ENCODE results near the gene OR52W1.
"Not testable (repeated sequence)": the region's sequence is repeated elsewhere in the genome, so short reads cannot be mapped to it uniquely, and the experiment has no call there.

OR52W1 gene

DNA sequence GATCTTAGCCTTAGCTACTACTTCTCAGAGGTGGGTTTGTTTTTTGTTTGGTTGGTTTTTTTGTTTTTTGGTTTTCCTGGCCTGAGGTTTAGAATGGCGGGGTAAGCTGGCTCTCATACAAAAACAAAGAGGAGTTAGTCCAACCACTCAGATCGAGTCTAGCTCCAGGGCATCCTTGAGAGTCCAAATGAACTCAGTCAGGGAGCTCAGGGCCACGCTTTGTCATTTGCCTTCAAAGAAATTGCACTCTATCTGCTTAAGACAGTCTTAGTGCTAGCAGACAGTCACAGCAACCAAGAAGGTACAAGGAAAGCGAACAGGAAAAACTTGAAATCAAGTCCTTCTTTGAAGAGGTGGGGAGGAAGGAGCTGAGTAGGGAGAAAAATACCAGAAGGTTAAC lies 17.5 kb downstream of the OR52W1 start:
- no peak for DNase-seq (ENCODE audit: extremely low read depth in 1 of 2, low read depth in 1 of 2)

- no peak for DNase-seq (ENCODE audit: extremely low read depth in 1 of 2, low read depth in 1 of 2)
These were observed 18.7 kb downstream of the OR52W1 start for GRCh38 chr11:6217722-6218121.

- no peak for DNase-seq (ENCODE audit: extremely low read depth in 1 of 2, low read depth in 1 of 2)
These were observed 20.3 kb downstream of the OR52W1 start for GRCh38 chr11:6219359-6219758.

DNA sequence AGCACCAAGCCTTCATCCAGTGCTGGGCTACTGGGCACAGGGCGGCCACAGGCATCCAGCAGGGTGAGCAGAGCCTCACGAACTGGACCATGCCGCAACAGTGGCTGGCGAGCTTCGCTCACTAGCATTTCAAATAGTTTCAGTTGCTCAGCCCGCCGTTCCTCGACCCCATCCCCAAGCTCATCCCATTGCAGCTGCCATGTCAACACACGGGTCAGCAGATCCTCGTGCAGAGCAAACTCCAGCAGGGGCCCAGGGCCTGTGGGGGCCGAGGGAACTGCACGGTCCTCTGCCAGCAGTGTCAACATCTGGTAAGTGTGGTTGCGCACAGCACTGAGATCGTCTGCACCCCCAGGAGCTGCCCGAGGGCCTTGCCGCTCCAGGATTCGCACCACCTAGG lies 24.8 kb downstream of the OR52W1 start:
- DNase-seq (ENCODE audit: extremely low read depth in 1 of 2, low read depth in 1 of 2), result no peak

DNA sequence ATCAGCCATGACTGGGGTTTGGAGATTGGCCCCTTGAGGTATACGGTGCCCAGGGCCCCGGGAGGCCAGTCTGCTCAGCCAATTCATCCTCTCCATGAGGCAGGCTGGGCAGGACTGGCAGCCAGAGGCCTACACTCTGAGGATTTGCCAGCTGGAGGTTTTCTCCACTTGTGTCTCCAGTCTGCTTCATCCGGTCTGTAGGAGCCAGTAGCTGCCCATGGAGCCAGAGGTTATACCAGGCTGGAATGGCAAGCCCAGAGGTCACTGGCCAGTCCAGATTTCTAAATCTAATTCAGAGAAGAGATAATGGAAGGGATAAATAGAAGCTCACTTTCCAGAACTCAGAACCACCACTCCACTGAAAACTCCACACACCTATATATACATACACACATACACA lies 25.4 kb downstream of the OR52W1 start:
- no peak for DNase-seq (ENCODE audit: extremely low read depth in 1 of 2, low read depth in 1 of 2)

GRCh38 chr11:6225024-6225423 lies 26.0 kb downstream of the OR52W1 start:
- no peak for DNase-seq (ENCODE audit: extremely low read depth in 1 of 2, low read depth in 1 of 2)

GRCh38 chr11:6225896-6226295 lies 26.9 kb downstream of the OR52W1 start:
- DNase-seq (ENCODE audit: extremely low read depth in 1 of 2, low read depth in 1 of 2), result no peak

DNA sequence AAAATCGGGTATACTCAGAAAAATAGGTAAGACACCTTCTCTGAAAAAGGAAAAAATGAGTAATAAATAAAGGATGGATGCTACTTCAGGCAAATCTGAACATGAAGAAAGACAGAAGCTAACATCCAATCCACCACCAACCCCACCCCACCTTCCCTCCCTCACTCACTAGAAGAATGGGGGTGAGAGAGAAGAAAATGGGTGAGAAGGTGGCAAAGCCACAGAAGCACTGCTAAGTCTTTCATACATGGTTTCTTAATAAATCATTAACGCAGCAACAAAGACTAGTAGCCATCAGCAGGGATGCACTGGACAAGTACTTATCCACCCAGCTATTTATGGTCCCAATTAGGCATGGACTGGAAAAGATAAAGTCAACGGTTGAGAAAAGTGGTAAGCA lies 29.5 kb downstream of the OR52W1 start:
- DNase-seq (ENCODE audit: extremely low read depth in 1 of 2, low read depth in 1 of 2), result no peak

GRCh38 chr11:6229911-6230310 lies 30.9 kb downstream of the OR52W1 start:
- no peak for DNase-seq (ENCODE audit: extremely low read depth in 1 of 2, low read depth in 1 of 2)

DNA sequence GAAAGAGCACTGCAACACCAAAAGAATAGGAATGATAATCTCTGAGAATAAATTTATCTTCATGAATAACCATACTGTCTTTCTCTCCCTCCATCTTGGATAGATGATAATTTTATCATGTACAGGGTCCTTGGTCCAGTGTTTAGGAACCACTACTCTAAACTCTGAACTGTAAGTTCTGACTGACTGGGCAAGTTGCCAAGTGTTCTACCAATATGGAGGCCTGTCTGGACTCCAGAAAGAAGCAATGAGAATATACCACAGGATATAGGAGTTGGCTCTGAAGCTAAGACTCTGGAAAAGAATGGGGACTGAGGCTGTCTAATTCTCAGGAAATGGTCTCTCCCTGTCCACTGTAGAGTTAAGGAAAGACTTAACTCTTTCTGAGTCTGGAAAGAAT lies 33.9 kb downstream of the OR52W1 start:
- DNase-seq (ENCODE audit: extremely low read depth in 1 of 2, low read depth in 1 of 2), result no peak

DNA sequence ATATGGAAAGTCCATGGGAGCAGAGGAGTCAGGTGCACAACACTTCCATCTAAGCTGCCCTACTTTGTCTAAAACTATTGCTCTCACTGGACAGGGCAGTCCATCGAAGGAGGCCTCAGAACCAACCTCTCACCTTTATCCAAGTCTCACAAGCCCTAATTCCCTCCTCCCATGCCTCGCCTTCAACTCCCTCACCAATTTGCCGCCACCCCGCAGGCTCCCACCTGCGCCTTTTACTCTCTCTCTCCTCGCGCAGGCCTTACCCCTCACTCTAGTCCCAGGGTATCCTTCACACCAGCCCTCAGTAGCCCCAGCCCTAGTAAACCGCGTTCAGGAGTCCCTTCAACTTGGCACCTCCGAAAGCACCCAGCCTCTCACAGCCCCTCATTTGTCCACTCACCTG lies 35.0 kb downstream of the OR52W1 start:
- DNase-seq (ENCODE audit: extremely low read depth in 1 of 2, low read depth in 1 of 2), result no peak

DNA sequence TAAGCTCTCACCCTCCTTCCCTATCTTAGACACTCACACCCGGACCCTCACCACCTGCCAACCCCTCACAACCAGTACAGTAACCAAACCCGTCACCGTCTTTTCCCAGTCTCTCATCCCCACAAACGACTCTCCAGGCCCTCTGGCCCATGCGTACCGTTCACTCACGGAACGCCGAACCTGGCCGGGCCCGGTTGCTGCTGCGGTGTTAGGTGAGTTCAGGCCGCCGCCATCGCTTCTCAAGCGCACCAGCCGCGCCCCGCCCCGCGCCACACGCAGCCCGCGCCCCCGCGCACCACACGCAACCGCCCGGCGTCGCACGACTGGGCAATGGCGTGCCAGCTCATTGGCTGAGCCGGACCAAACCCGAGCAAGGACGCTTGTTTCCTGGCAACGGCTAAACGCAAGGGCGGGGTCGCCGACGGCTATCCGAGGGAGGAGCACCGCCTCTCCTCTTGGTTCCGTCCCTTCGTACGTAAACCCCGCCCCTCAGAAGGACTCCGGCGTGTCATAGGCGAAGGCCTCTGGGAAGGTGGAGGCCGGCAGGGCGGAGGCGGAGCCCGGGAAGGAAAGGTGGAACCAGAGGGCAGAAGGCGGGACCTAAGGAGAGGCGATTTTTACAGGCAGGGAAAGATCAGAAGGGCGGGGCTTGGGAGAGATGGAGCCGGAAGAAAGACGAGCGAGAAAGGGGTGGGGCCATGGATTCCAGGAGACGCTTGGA lies 35.5 kb downstream of the OR52W1 start, which contains the start of gene FHIP1B:
Gene FHIP1B (minus strand): TSS at position 250 of the 721 bp plus-strand sequence. CDS start 10,120 bp downstream, outside the sequence.
- peak; percentile 97 to 99 for DNase-seq (ENCODE audit: extremely low read depth in 1 of 2, low read depth in 1 of 2)

DNA sequence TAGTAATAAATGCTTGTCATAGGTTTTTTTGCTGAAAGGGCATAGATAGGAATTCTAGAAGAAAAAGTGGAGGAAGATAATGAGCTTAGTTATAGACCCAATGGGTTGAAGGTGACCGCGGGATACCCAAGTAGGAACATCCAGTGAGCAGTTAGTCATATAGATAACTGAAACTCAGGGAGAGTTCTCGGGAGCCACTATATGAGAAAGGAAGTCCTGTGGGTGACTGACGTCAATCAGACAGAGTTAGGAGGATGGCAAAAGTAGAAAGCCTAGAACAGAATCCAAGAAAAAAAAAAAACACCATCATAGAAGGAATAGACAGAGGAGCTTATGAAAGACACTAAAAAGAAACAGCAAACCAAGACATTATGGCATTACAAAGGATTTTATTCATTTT lies 38.2 kb downstream of the OR52W1 start:
- no peak for DNase-seq (ENCODE audit: extremely low read depth in 1 of 2, low read depth in 1 of 2)

GRCh38 chr11:6237761-6238302 lies 38.8 kb downstream of the OR52W1 start:
- no peak for DNase-seq (ENCODE audit: extremely low read depth in 1 of 2, low read depth in 1 of 2)

DNA sequence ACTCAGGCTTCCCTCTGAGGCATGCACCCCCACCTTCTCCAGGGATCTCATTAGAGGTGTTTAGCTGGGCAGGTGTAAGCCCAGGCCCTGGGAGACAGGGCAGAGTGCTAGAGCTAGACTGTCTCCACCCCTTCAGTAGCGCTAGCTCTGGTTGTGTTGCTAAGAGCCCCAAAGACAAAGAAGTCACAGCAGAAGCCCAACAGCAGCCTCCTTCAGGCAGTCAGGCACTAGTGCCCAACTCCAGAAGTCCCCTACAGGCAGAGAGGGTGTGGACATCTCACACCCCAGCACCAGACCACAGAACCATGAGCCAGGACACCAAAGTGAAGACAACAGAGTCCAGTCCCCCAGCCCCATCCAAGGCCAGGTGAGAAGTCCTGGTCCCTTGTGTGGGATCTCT lies 39.9 kb downstream of the OR52W1 start, which contains the start of gene CNGA4:
Gene CNGA4 (plus strand): TSS at position 188 of the 400 bp plus-strand sequence. CDS start 118 bp downstream, at position 306.
- DNase-seq (ENCODE audit: extremely low read depth in 1 of 2, low read depth in 1 of 2), result no peak

DNA sequence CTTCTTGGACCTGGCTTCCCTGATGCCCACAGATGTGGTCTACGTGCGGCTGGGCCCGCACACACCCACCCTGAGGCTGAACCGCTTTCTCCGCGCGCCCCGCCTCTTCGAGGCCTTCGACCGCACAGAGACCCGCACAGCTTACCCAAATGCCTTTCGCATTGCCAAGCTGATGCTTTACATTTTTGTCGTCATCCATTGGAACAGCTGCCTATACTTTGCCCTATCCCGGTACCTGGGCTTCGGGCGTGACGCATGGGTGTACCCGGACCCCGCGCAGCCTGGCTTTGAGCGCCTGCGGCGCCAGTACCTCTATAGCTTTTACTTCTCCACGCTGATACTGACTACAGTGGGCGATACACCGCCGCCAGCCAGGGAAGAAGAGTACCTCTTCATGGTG lies 41.1 kb downstream of the OR52W1 start:
- no peak for DNase-seq (ENCODE audit: extremely low read depth in 1 of 2, low read depth in 1 of 2)

DNA sequence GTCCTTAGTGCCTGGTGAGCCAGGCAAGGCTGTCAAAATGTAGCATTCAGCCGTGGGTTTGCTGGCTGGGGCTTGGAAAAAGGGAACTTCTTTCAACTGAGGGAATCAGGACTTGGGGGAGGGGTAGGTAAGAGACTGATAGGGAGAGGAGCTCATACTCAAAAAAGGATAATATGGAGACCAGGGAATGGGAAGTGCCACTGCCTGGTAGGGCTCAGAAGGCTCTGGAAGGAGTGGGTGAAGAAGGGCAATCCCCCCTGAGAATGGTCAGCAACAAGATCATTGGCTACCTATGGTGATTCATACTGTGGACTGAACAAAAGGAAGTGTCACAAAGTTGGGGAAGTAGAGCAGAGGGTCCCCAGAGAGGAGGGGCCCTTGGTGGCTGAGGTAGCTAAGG lies 41.8 kb downstream of the OR52W1 start:
- no peak for DNase-seq (ENCODE audit: extremely low read depth in 1 of 2, low read depth in 1 of 2)

DNA sequence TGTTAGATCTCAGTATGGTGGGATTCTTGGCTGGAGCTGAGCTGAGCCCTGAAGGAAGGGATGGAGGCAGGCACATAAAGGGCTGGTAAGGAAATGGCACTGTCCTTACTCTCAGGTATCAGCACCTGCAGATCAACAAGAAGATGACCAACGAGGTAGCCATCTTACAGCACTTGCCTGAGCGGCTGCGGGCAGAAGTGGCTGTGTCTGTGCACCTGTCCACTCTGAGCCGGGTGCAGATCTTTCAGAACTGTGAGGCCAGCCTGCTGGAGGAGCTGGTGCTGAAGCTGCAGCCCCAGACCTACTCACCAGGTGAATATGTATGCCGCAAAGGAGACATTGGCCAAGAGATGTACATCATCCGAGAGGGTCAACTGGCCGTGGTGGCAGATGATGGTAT lies 42.3 kb downstream of the OR52W1 start:
- no peak for DNase-seq (ENCODE audit: extremely low read depth in 1 of 2, low read depth in 1 of 2)

GRCh38 chr11:6245536-6245935 lies 46.5 kb downstream of the OR52W1 start:
- no peak for DNase-seq (ENCODE audit: extremely low read depth in 1 of 2, low read depth in 1 of 2)

DNA sequence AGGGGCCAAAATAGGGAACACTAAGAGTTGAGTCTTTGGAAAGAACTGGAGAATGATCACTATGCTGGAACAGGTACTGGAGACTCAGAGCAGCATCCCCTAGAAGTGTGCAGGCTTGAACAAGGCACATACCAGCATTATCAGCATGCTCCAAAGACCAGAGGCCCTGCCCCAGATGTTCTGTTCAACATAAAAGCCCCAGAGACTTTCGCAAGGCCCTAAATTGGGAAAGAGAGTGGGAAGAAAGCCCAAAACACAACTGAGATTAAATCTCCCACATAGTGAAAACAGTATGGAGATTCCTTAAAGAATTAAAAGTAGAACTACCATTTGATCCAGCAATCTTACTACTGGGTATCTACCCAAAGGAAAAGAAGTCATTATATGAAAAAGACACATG lies 49.2 kb downstream of the OR52W1 start:
- no peak for DNase-seq (ENCODE audit: extremely low read depth in 1 of 2, low read depth in 1 of 2)

DNA sequence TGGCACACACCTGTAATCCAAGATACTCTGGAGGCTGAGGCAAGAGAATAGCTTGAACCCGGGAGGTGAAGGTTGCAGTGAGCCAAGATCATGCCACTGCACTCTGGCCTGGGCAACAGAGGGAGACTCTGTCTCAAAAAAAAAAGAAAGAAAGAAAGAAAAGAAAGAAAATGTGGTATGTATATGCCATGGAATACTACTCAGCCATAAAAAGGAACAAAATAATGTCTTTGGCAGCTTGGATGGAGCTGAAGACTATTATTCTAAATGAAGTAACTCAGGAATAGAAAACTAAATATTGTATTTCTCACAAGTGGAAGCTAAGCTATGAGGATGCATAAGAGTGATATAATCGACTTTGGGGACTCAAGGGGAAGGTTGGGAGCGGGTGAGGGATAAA lies 49.9 kb downstream of the OR52W1 start:
- not testable (repeated sequence) for DNase-seq (ENCODE audit: extremely low read depth in 1 of 2, low read depth in 1 of 2)

Data from activated CD8-positive, alpha-beta memory T cell treated with anti-CD3 and anti-CD28 coated beads for 1 hour (primary cell).